SJSA1 (cell line): ENCODE measurements around the gene GATA3. TPM values are rescaled to one million over a fixed set of nuclear protein-coding genes. Genes with fewer than 3 reads are reported as not detected.

Experiments
- DNase-seq, 2 experiments: peaks; one replicate each; pipeline ENCODE4 v3.0.0-alpha.2; 2015 to 2020; ENCODE audit warnings: low spot score in 2 of 2, low read depth in 1 of 2
- H3K27ac ChIP-seq: fragments of 250-450 bp; sonication (Bioruptor Pico); 2 replicates; pipeline ENCODE4 v1.5.1; 2020; ENCODE audit warnings: mild to moderate bottlenecking, moderate library complexity
- H3K27me3 ChIP-seq: fragments of 250-450 bp; sonication (Bioruptor Pico); replicated peaks from 2 replicates; pipeline ENCODE4 v1.5.1; 2020; ENCODE audit warnings: mild to moderate bottlenecking, moderate library complexity
- H3K36me3 ChIP-seq: fragments of 250-450 bp; sonication (Bioruptor Pico); 2 replicates; pipeline ENCODE4 v1.5.1; 2020; ENCODE audit warnings: mild to moderate bottlenecking
- H3K4me1 ChIP-seq: fragments of 250-450 bp; sonication (Bioruptor Pico); replicated peaks from 2 replicates; pipeline ENCODE4 v1.6.1; 2021; ENCODE audit warnings: mild to moderate bottlenecking
- H3K4me3 ChIP-seq: fragments of 250-450 bp; sonication (Bioruptor Pico); 2 replicates; pipeline ENCODE4 v1.5.1; 2020; ENCODE audit warnings: mild to moderate bottlenecking
- H3K9me3 ChIP-seq: fragments of 250-450 bp; sonication (Bioruptor Pico); replicated peaks from 2 replicates; pipeline ENCODE4 v1.5.1; 2020; ENCODE audit warnings: mild to moderate bottlenecking
- total RNA-seq: library from RNA; depleted of rRNA; stranded (reverse); fragments of >200 nt; shearing (Covaris generic); gene quantifications from 2 replicates; pipeline ENCODE4 v1.2.3, GENCODE V29; 2014; rRNA removed

Gene GATA3
- total RNA-seq, 1 experiment from 2014 or later: not detected

- no peak overlapping the region for H3K4me3 ChIP-seq
- no peaks in the 10 kb centered on the region for H3K36me3 ChIP-seq
- DNase-seq: no peak
- H3K27me3 ChIP-seq: no peaks in the 10 kb centered on the region
- no peak overlapping the region for H3K27ac ChIP-seq
- no peaks in the 10 kb centered on the region for H3K4me1 ChIP-seq
- no peaks in the 10 kb centered on the region for H3K9me3 ChIP-seq
Measured at GRCh38 chr10:8116926-8117493, 62.5 kb downstream of the GATA3 start.

DNA sequence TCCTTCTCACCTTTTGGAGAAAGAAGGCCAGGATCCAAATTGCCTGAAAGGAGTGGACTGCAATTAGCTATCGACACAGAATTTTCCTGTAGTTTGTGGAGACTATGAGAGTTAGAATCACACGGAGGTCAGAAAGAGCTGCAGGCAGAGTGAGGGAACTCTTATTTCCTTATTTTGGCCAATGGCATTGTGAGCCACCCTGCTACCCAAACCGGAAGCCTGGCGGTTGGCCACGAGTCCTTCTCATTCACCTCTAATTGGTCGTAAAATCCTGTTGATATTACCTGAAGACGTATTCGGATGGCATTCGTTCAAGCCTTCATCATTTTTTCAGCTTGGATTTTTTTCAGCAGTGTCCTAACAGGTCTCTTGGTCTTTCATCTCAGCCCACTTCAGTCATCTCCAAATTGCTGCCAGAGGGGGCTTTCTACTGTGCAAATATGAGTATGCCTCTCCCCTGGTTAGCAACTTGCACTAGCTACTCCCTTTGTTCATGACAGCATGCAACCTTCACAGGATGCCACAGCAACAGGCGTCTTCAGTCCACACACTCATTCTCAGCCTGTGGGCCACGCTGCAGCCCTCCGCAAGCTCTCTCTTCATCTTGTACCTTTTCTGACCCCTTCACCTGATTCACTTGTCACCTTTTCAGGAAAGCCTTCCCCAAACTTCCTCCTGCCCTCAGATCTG lies 66.9 kb downstream of the GATA3 start:
- Histone ChIP-seq H3K36me3 (no peaks in the 10 kb centered on the region), H3K27ac (no peak overlapping the region), H3K27me3 (no peaks in the 10 kb centered on the region), H3K9me3 (no peaks in the 10 kb centered on the region), H3K4me1 (no peaks in the 10 kb centered on the region), H3K4me3 (no peak overlapping the region)
- no peak for DNase-seq

DNA sequence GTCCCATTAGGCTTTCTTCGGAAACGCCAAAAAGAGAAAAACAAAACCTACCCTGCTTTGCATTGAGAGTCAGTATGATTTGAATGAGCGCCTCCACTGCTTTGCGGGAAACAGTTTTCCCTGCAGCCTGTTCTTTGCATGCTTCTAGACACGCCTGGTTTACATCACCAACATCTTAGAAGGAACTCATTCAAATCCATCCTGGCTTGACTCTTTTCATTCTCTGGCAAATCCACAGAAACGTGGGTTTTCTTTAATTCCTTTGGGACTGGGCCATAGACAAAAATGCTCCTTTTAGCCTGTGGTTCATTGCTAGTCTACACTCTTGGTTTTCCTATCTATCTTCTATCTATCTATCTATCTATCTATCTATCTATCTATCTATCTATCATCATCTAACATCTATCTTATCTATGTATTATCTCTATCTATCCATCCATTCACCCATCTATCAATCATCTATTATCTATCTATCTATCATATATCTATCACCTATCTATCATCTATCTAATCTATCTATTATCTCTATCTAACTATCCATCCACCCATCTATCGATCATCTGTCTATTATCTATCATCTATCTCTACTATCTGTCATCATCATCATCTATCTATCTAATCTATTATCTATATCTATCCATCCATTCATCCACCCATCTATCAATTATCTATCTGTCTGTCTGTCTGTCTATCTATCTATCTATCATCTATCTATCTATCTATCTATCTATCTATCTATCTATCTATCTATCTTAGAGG lies 68.3 kb downstream of the GATA3 start:
- H3K9me3 ChIP-seq: no peaks in the 10 kb centered on the region
- H3K4me3 ChIP-seq: no peak overlapping the region
- no peaks in the 10 kb centered on the region for H3K4me1 ChIP-seq
- H3K36me3 ChIP-seq: no peaks in the 10 kb centered on the region
- no peak for DNase-seq
- no peak overlapping the region for H3K27ac ChIP-seq
- H3K27me3 ChIP-seq: no peaks in the 10 kb centered on the region

GRCh38 chr10:8124436-8124835 lies 69.9 kb downstream of the GATA3 start:
- Histone ChIP-seq H3K4me3 (no peak overlapping the region), H3K27me3 (no peaks in the 10 kb centered on the region), H3K4me1 (no peaks in the 10 kb centered on the region), H3K36me3 (no peaks in the 10 kb centered on the region), H3K27ac (no peak overlapping the region), H3K9me3 (no peaks in the 10 kb centered on the region)
- no peak for DNase-seq

Other genes starting within 250 kb of the GATA3 start
- 4.4 and 4.6 TPM in 2 replicates for gene TAF3, start 236.2 kb upstream of the GATA3 start, total RNA-seq